Astrocyte (in vitro differentiated cells and primary cell): ENCODE data around the gene SLC25A28.

Source experiments
- EZH2 ChIP-seq: IDR thresholded peaks from 2 replicates; pipeline ENCODE4 v1.6.1; 2012; ENCODE audit warnings: mild to moderate bottlenecking, low read length, inconsistent platforms; ENCODE audit not compliant: insufficient read depth
- TF ChIP-seq, protein P1 (sequence below): IDR thresholded peaks from 2 replicates; pipeline ENCODE4 v1.5.1; 2011; ENCODE audit warnings: low read depth, mild to moderate bottlenecking, inconsistent platforms, low read length, moderate library complexity; ENCODE audit not compliant: insufficient read depth

DNA sequence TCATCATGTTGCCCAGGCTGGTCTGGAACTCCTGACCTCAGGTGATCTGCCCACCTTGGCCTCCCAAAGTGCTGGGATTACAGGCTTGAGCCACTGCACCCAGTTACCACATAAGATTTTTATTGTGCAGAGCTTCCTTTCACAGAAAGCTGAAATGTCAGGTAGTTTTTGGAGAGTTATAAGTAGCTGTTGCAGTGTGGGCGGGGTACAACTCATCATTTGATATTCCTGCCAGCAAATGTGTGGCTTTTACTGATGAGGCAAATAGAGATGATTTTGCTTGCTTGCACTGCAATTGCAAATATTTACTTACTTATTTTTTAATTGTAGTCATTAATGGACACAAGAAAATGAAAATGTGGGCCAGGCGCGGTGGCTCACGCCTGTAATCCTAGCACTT, 55.1 kb downstream of the SLC25A28 start:
- TF ChIP-seq, protein P1, sequence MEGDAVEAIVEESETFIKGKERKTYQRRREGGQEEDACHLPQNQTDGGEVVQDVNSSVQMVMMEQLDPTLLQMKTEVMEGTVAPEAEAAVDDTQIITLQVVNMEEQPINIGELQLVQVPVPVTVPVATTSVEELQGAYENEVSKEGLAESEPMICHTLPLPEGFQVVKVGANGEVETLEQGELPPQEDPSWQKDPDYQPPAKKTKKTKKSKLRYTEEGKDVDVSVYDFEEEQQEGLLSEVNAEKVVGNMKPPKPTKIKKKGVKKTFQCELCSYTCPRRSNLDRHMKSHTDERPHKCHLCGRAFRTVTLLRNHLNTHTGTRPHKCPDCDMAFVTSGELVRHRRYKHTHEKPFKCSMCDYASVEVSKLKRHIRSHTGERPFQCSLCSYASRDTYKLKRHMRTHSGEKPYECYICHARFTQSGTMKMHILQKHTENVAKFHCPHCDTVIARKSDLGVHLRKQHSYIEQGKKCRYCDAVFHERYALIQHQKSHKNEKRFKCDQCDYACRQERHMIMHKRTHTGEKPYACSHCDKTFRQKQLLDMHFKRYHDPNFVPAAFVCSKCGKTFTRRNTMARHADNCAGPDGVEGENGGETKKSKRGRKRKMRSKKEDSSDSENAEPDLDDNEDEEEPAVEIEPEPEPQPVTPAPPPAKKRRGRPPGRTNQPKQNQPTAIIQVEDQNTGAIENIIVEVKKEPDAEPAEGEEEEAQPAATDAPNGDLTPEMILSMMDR = no peak
- no peak for TF ChIP-seq EZH2
